Stimulated activated CD4-positive, alpha-beta T cell treated with anti-CD3 and anti-CD28 coated beads, Interleukin-1b, Interleukin-23, amount 100 ng/mL, for 24 hours (primary cell): ENCODE data around the gene EVL.

ENCODE experiments used
- DNase-seq, 4 experiments: peaks; one replicate each; pipeline ENCODE4 v3.0.0-alpha.2; 2020; ENCODE audit warnings: low read depth in 4 of 4, low spot score in 1 of 4

Gene EVL

DNA sequence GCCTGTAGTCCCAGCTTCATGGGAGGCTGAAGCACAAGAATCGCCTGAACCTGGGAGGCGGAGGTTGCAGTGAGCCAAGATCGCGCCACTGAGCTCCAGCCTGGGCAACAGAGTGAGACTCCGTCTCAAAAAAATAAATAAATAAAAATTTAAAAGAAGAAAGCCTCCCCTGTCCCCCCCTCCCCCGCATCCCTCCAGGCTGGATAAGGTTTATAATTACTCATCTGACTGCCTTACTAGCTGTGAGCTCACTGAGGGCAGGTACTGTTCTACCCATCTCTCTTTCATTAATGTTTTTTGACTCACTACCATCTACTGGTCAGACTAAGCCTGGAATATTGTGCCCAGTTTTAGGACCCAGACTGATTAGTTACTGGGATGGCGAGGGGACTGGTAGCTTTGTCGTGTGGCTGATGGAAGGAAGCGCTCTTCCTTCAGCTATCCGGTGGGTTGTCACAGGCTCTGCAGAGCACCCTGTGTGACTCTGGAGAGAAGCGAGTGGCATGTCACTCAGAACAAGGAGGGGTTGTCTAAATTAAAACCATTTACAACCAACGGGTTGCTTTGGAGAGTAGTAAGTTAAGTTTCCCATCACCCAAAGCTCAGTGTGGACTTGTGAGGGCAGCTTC is 16.9 kb downstream of the EVL start:
- DNase-seq: no peak

DNA sequence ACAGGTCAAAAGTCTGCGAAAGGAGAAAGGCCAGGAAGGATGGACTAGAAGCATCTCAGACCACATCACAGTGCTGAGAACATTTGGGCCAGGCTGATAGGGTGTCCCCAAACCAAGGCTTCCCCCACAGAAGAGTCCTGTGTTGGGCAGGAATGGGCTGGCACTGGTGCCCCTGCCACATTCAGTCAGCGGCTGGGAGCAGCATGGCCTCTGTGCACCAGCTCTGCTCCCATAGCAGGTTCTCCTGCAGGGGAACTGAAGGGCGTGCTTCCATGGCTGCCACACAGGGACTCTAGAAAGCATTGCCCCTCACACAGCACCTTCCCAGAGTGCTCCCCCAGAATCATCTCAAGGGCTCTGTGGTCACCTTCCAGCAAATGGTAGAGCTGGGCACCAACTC is 17.5 kb downstream of the EVL start:
- no peak for DNase-seq

DNA sequence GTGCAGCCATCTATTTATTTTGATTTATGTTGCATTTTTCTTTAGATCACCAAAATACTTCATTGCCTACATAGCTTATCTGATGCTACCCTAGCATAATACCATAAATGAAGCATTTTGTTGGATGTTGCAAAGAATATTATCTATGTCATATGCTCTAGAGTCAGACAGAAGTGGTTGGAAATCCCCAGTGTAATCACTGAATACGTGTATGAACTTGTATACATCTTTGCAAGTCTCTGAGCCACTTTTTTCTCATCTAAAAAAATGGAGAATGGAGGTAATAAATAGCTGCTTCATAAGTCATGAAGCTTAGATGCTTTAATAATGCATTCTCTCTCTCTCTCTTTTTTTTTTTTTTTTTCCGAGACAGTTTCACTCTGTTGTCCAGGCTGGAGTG is 18.5 kb downstream of the EVL start:
- DNase-seq: no peak

DNA sequence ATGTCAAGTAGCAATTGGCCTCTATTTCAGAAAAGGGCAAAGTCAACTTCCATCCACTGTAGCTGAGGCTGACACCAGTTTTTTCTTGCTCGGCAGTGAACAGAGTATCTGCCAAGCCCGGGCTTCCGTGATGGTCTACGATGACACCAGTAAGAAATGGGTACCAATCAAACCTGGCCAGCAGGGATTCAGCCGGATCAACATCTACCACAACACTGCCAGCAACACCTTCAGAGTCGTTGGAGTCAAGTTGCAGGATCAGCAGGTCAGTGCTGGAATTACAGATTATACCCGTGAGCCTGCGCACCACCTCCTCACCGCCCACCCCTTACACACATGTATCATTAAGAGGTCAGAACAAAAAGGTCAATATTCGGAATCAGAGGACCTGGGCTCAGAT is 19.4 kb downstream of the EVL start:
- no peak for DNase-seq

DNA sequence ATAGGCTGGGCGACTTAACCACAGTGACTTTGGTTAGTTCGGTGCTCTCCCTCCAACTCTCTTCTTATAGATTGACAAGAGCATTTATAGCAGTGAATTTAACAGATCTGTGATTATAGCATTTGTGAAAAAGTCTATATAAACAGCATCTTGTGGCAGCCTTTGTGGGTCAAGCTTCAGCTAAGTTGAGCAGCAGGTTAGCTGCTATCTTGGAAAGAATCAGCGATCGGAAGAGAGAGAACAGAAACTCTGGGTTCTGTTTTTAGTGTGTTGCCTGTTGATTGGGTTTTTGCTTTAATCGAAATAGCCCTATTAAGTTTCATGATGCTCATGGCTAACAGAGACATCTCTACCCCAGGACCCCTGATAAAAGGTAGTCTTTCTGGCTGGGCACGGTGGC is 20.2 kb downstream of the EVL start:
- DNase-seq: no peak

DNA sequence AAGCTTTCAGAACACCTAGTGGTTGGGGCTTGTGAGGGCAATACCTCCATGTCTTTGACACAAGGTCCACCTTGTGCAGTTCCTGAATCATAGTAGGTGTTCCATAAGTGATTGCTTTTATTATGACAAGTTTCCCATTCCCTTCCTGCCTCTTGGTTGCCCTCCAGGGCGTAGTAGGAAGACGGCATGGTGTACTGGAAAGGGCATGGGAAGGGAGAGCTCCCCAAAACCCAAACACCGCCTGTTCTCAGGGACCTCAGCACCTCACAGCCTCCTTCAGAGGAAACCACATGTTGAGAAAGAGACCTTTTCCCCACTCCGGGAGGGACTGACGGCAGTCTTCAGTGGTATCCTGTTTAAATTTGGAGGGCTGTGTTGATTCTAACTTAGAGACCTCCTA is 21.1 kb downstream of the EVL start:
- no peak for DNase-seq

DNA sequence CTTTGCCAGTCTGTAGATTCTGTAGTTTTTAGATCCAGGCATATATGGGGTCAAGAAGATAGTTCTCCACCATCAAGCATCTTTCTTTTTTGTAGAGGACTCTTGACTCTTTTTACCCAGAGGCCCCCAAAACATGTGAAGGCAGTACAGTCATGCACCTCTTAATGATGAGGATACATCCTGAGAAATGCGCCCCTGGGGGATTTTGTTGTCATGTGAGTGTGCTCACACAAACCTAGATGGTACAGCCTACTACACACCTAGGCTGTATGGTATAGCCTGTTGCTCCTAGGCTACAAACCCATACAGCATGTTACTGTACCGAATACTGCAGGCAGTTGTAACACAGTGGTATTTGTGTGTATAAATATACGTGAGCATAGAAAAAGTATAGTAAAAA is 23.0 kb downstream of the EVL start:
- no peak for DNase-seq

DNA sequence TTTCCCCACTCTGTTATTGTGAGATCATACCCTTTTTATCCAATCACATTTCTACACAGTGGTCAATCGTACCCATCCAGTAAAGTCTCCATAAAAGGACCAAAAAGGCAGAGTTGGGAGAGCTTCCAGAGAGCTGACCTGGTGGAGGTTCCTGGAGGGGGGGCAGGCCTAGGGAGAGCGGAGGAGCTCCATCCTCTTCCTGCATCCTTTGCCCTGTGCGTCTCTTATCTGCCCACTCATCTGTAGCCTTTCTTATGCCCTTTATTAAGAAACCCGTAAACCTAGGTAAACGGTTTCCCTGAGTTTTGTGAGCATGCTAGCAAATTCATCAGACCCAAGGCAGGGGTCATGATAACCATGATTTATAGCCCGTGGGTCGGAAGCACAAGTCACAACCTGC is 26.2 kb downstream of the EVL start:
- DNase-seq: no peak

DNA sequence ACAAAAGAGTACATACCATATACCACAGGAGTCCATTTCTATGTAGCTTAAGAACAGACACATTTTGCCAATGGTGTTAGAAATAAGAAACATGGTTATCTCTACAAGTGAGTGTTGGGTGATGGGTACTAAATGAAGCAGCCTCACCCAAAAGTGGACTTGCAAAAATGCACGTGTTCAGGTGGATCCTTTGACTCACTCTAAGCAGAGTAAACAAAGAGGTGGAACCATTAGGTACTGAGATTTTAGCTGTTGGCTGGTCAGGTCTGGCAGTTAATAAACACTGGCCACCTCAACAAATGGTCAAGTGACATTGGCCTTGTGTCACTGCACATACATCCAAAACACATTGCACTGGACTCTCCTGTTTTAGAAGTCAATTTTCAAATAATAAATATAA is 27.6 kb downstream of the EVL start:
- DNase-seq: no peak

DNA sequence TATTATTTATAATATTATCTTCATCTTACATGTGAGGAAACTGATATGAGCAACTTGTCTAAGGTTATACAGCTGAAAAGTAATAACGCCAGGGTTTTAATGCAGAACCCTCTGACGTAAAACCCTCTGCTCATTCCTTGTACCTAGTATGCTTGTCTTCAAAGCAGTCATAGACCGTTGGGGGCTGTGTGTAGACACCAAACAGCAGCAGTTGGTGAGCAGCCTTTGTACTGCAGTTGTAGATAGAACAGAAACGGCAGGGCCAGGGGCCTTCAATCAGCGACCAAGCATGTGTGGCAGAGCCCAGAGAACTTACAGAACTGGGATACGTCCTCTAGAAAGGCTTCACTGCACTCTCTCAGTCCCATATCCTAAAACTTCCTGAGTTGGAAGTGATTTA is 28.1 kb downstream of the EVL start:
- no peak for DNase-seq

DNA sequence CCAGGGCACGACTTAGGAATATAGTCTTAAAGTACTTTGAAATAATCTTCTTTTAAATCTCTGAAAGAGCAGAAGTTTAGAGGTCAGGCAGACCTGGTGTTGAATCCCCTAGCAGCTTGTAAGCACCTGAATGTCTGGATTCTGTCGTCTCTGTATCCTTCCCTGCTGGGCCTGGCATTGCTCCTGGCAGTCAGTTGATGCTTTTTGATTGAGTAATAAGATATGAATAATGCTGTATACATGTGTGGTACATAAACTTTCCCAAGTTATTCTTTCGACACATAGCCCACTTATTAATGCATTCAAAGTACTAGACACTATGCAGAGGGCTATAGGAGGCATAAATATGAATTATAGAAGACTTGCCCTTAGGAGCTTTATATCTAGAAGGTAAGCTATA is 31.4 kb downstream of the EVL start:
- DNase-seq: no peak

DNA sequence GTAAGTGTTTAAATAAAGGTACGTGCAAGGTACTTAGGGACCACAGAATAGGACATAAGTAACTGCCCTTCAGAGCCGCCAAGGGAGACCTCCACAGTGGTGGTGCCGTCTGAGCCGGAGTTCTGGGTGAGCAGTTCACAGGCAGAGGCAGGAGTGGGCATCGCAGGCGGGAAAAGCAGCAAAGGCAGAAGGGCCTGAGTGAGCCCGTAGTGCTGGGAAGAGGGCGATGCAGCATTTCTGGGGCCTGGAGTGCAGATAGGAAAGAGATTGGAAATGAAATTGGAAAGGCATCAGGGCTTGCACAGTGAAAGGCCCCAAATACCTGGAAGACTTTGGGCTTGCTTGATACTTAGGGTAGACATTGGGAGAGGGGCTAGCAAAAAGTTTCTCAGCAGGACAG is 32.9 kb downstream of the EVL start:
- no peak for DNase-seq

DNA sequence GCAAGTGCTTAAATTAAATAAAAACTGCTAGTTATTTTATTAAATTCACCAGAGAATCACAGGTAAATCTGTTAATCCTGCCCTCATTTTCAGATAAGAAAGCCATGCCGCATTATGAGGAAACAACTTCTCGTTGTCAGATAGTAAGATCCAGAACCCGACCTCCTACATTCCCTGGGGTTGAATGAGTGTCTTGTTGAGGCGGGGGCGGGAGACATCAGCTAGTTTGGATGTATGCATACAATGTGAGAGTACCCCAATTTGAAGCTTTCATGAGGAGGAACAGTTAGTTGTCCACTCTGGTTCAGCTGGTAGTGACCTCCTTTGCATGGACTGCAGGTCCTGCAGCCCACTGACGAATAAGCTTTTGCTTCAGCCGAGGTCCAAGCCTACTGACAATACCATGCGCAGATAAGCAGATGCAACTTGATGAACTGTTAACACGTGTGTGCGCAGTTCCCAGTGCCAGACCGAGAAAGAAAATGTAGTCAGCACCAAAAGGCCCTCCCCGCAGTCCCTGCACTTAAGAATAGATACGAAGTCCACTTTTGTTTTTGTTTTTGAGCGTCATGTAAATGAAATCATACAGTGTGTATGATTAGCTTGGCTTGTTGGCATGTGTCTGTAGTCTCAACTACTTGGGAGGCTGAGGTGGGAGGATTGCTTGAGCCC is 34.9 kb downstream of the EVL start:
- no peak for DNase-seq

DNA sequence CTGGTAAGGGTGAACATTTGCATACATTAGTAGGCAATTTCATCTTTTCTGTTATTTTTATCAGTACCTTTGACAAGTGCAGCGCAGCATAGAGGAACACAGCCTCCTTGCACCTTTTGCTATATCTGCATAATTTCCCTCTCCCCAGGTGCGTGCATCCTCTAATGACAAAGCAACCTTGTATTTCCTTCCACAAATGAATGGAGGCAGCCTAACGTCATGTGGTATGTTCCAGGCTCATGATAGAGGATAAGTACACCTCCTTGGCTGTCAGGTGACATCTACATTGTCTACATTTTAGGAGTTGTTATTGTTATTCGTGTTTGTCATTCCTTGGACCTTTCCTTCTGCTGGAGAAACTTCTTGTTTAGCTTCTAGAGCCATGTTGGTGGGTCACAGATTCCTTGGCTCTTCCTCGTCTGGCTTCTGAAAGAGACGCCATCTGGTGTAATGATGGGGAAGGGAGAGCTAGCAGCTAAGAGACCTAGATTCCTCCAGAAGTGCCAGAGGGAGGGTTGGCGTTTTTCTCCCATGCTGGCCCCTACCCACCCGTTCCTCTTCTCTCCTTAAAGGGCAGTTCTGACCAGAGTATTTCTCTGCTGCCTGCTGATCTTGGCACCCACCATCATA is 37.0 kb downstream of the EVL start:
- no peak for DNase-seq

DNA sequence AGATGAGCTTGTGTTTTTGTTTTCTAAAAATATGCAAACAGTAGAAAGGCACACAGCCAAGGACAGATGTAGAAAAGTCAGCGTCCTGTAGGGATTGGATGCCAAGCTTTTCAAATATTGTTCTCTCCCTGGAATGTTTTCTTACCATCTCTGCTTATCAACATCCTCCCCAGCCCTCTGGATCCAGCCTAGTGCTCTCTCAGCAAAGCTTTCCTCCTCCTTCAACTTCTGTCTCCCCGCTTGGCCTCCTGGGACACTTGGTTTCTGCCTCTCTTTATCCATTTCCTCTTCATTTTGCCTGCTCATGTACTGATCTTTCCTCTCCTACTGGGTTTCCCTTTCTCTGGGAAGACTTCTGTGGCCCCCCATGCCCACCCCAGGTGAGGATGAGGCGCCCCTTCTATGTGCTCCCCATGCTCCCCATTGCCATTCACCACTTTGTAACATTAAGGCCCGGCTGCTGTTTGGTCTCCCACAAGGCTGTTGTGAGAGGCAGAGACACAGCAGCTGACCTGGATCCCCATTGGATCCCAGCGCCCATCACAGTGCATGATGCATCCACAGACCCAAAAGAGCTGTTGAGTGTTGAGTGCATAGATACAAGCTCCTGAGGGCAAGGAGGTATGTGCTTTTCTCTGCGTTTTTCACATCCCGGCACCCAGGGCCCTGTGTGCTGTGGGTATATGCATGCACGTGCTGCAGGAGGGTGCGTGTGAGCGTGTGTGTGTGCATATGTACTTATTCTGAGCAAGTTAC is 38.2 kb downstream of the EVL start:
- no peak for DNase-seq

DNA sequence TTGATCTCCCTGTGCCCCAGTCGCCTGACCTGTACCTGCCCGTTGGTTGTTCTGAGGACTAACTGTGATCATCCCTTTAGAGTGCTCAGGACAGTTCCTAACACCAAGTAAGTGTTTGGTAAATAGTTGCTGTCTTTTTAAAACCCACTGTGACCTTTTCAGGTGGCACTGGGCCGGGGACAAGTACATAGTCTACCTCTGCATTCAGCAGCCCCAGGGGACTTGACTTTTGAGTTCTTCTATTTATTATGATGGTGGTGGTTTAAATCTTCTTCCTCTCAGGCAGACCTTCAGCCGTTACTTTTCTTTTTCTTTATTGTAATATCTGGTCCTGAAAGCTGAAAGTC is 38.8 kb downstream of the EVL start:
- DNase-seq: no peak

DNA sequence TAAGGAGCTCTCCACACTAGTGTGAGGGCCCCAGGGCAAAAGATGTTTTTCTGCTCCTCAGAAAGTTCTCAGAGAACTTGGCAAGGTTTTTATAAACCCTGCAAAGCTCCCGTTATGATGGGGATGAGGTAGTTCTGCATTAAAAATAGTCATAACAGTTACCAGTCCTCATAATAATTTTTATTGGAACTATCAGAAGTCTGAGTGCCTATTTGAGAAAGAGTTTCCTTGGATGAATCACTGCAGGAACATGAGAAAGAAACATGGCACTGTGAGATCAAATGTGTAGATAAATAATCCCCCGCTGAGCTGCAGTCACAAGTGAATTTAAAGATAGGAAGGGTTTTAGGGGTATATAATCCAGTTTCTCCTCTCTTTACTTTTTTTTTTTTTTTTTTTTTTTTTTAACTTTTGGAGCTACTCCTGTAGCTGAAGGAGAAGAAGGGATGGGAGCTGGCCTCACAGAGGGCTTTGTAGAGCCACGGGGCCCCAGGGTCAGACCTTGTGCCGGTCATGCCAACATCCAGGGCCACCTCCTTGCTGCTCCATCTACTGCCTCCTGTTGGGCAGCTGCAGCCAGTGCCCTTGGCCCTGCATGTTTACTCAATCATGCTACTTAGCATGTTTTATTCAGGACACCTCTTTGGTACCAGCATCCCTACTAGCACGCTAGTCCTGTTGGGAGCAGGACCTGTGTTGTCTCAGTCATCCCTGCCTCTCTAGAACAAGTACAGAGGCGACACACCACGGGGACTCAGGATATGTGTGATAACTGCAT is 39.5 kb downstream of the EVL start:
- DNase-seq: no peak

DNA sequence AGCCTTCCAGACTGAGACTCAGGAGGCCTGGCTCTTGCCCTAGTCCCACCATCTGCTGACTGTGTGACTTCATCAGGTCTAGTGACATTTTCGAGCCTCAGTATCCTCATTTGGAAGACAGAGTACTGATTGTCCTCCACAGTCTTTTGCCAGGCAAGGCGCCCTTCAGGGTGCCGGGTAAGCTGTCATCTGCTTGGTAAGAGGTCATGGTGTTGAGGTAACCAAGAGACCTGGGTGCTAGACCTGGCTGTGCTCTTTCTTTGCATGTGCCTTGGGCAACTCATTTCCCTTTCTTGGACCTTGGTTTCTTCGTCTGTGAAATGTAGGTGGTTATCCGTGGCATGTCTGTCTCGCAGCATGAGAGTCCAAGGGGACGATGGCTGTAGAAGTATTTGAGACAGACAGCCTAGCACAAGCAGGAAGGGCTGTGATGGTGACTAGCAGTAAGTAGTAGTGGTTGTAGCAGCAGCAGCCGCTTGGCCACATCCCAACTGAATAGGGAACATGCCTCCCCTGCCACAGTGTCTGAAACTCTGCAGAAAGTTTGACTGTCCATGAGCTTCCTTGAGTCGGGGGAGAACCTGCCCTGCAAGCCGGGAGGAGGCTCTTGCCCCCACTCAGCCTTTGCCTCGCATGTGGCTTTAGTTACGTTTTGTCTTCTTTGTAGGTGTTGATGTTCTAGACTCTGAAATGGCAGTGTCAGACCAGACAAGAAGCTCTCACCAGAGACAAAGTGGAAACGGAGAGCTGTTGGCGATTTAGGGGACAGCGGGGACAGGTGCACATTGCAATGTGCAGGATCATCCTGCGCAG is 40.3 kb downstream of the EVL start:
- no peak for DNase-seq

DNA sequence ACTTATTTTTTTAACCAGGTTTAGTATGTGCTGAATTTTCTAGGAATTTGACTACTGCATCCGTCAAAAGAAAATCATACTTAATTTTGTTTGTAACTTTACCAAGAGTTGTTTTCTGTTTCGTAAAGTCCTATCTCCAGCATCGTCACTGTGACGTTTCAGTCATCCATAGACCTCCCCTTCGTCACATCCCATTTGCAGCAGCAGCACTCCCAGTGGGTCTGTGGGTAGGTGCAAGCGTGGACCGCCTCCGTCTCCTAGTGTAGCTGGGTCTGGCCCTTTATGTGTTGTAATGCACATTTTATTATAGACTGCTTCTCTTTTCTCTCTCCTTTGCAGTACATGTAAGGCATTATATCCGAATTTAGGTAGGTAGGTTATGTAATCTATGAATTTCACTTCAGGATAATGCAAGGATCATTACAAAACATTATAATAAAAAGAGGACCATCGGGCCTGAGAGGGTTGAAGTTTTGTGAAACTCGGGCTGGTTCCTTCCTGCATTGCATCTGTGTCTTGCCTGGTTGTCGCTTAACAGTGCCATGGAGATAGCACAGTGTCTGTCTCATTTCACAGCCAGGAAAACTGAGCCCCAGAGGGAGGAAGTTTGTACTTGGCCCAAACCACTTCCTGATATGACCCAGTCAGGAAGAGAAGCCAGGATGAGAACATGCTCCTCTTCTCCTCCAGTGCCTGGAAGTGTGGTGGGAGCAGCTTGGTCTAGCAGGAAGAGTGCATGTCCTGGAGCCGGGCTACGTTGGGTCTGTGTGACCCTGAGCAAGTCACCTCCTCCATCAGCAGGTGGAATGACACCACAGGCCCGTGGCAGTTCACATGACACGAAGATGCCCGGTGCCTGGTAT is 41.3 kb downstream of the EVL start:
- peak in 3 of 4 experiments; percentile 26 to 49 (median 37) for DNase-seq

DNA sequence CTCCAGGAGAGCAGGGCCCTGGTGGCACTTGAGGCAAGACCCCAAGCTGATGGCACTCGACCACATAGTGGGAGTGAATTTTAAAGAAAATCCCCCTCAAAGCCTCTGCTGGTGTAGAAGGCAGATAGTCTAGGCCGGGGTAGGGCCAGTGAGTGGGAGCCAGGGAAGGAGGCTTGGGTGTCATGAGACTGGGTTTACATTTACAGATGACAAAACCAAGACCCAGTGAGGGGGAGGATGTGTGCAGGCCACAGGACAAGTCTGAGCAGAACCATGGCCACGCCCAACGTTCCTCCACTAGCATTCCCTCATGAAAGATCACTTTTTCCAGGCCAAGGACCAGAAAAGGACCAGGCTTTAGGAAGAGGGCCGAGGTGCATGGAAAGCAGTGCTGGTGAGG is 42.0 kb downstream of the EVL start:
- DNase-seq: no peak
